T1000 (cell line): Measurements from ENCODE around the gene POLR1A.
A peak's percentile ranks its signal among the peaks of the same experiment; 100 is the strongest.

Experiments
- DNase-seq: peaks from one replicate; lab custom pipeline; 2025; ENCODE audit warnings: mixed read lengths; lab: John Stamatoyannopoulos, UW

The POLR1A gene

DNA sequence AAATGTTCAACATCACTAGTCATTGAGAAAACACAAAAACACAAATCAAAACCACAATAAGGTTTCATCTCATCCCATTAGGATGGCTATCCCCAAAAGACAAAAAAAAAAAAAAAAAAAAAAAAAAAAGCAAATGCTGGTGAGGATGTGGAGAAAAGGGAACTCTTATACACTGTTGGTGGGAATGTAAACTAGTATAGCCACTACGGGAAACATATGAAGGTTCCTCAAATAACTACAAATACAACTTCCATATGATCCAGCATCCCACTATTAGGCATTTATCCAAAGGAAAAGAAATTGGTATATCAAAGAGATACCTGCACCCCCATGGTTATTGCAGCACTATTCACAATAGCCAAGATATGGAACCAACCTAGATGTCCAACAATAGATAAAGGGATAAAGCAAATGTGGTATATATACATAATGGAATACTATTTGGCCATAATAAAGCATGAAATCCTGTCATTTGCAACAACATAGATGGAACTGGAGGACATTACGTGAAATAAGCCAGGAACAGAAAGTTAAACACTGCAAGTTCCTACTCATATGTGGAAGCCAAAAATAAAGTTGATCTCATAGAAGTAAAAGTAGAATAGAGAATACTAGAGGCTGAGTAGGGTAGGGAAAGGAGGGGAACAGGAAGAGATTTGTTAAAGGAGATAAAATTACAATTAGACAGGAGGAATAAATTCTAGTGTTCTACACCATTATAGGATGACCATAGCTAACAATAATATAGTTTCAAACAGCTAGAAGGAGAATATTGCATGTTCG lies 8.4 kb downstream of the POLR1A start:
- no peak for DNase-seq

DNA sequence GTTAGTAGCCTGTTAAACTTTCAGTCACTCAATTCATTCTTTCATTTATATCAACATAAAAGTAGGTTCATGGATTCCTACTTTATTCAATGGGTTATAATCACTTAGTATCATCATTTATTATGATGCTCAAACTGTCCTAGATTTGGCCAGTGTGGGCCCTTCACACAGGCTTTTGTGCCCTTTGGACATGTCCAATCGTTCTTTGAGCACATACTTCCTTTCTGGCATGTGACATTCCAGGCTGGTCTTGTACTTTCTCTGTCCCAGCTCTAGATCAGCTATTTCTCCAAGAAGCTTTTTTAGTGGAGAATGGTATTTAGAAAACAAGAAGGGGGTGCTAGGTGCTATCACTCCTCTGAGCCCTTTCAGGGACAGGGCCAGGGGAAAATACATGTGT lies 11.5 kb downstream of the POLR1A start:
- DNase-seq = no peak

DNA sequence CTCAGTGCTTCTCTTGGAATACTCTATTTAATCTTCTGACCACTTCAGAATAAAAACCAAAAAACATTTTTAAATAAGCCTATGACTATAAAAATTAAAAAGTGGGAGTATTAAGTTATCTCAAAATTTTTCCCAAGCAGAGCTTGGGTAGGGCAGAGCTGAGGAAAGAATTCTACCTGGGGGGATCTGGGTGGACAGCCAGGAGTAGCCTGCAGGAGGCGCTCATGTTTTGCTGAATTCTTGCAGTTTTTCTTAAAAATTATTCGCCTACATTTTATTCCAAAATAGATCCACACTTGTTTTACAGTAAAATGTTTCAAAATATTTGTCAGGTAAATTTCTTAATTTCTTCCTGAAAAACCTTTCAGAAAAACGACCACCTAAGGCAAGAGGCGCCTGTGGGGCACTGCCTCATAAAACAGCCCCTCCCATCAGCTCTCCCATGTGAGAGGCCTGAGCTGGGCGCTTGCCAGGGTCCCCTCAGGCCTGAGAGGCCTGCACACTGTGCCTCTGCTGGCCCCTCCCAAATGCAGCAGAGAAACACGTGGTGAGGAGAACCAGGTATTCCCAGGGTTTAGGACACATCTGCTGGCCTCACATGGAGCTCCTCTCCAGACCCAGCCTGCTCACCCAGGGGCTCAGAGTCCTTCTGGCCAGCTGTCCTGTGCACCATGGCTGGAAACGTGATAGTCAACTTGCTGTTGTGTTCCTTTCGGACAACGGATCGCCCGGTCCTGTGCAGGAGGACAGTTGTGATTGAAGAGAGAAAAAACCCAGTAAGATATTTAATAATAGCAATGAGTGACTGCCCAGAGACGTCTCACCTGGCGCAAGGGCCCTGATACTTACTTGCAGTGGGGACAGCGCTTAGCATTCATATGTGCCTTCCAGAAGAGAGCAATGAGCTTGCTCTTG lies 17.5 kb downstream of the POLR1A start:
- DNase-seq = no peak

DNA sequence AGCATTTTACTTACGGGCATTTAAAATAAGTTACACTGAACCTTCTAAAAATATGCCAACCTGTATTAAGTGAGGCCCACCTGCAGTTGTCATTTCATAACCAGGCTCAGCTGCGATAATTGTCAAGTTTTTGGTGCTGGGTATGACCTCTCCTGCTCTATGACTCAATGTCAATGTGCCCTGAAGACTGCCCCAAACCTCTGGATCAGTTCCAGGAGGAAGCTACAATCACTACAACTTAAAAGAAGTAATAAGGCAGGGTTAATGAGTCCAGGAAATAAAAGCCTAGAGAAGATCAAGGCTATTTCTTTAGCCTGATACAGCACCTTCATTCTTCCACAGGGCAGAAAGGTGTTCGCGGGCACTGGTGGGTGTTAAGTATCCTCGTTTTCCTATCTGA lies 22.9 kb downstream of the POLR1A start:
- no peak for DNase-seq

DNA sequence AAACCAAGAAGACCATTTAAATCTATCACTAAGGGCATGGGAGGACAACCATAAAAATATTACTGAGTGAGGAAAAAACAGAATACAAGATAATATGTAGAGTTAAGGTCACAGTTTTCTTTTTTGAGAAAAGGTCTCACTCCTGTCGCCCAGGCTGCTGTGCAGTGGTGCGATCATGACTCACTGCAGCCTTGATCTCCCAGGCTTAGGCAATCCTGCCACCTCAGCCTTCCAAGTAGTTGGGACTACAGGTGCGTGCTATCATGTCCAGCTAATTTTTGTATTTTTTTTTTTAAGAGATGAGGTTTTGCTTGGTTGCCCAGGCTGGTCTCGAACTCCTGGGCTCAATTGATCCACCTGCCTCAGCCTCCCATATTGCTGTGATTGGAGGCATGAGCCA lies 24.0 kb downstream of the POLR1A start:
- DNase-seq = no peak

DNA sequence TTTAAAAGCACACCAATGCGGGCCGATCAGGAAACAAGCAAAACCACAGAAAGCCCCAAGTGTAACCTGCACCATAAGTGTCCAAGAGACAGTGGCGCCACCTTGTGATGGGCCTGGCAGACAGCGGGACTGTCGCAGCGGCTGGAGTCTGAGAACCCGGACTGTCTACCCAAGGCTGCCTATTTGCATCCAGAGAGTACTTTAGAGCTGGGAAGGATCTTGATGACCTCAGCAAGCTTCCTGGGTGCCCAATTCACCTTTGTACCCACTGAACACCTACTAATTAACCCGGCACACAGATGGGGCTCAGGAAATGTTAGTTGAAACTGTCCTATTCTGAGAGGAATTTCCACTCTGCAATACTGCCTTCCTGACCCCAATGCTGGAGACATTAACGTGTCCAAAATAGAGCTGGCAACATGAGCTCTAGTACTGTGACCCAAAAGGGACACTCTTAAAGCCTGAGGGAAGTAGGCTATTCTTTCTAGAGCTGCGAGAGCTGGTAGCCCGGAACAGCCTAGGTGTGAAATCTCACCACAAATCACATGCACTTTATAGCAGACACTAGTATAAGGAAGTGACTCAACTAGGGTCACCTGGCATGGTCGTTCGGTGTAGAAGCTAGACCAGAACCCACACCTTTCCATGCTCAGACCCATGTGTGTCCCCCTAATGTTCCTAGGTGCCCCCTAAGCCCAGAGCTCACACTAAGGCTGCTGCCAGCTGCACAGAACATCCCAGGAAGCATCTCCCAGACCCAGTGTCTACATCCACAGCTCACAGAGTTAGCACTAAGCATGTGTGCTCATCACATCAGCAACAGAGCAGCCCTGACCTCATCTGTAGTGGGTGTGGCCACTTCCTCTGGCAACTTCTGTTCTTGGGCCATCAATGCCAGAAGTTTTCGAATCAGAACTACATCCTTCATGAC lies 25.4 kb downstream of the POLR1A start:
- no peak for DNase-seq

DNA sequence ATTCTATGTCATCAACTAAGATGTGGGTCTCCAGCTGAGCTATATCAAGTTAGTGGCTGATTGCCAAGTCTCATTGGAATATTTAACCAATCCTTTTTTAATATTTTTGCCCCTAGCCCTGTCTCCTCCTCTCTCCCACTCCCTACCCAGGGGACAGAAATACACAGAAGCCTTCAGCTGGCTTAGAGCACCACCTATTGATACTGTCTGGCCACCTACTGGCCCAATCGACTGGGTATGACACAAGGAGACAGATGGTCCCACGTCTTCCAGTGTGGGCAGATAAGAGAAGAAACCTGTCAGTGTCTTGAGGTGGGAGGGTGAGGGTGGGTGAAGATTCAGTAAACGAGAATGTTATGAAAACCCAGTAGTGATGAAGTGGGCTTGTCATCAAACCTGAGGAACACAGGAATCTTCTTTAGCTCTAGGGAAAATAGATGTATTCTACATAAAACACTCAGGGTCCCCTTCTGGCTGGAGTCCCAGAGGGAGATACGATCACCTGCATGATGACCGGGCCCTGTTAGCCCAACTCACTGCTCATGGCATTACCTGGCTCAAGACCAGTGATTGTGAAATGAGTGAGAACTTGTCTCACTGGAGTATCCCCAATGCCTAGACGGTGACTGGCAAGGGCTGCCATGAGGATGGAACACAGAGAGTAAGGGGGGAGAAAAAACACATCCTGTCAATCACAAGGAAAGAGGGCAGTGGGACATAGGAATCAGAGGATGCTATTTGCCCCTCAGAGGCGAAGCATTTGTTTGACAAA lies 26.7 kb downstream of the POLR1A start:
- DNase-seq = no peak

DNA sequence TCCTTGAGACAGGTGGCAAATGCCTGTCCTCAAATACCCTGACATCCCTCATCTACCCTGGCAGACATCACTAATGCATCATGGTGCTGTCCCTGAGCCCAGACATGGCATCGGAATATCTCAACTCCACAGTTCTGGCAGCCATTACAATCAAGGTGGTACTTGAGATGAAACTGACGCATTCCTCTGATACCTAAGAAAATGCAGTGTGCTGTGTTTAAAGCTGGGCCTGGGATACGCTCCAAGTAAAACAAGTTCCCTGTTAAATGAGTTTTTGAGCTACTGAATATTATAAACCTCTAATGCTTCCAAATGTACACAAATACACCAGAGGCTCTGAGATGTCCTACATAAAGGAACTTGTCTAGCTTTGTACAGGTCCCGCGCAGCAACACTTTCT lies 29.8 kb downstream of the POLR1A start:
- no peak for DNase-seq

DNA sequence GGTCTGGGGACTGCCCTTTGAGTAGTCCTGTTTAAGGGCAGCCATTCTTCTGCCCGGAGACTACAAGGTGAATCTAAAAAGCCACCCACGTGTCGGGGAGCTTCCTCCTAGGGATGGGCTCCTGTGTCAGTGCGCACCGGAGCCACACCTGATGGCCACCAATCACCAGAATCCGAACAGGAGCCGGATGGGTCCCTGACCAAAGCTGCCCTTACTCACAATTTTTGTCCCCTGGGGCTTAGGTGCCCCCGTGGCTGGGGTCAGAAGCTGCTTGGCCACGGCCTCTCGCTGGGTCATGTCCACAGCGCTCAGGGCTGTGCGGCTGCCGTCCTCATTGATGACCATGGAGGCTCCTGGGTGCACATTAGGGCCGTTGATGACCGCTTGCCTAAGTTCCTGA lies 30.9 kb downstream of the POLR1A start:
- DNase-seq = no peak

DNA sequence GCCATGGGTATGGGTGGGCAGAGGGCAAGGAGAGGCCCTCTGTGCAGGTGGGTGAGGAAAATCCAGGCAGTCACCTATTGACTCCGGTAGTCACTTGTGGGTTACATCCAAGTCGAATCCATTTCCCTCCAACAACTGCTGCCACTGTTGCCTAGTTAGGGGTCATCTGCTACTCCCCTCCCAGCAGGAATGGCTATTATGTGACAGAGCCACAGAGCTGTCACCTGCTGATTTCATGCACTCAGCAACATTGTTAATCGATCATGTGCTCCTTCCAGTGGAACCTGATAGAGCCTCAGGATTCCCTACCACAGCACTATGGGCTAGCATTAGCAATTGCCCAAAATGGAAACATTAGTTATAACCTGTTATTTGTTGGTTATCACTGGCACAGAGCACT lies 31.4 kb downstream of the POLR1A start:
- DNase-seq = no peak

DNA sequence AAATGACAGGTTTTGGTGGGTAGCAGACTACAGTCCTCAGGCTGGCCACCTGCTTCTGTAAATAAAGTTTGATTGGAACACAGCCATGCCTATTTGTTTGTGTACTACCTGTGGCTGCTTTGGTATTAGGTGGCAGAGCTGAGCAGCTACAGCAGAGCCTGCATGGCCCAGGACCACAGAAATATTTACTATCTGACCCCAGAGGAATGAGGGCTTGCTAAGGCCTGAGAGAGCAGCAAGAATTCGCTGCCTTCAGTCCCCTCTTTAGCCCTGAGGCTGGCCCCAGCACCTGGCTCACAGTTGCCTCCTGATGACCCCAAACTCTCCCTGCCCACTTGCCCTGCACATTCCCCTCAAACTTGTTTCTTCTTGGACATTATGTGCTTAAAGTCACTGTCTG lies 32.5 kb downstream of the POLR1A start:
- DNase-seq = no peak

DNA sequence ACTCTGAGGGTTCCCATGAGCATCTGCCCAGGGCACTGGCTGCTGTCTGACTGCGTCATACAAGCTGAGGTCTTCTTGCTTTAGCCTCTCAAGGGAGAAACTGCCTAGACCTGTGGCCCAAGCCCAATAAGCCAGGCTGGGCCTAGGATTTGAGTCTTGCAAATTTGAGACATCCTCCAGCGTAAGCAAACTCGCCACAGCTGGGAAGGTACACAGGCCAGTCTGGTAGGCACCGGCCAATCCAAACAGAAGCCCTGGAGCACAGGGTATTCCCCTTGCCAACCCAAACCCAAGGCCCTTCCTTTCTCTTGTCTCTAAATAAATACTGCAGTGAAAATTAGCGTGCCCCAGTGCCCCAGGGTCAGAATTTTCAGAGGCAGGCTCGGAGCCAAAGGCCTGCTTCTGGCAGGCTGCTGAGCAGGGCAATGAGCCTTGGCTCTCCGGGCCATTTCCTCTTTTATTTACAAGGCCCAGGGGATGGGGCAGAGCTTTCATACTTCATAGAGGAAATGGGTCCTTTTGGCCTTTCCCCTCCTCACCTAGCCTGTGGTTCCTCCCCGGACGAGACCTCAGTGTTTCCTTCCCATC lies 33.3 kb downstream of the POLR1A start:
- DNase-seq = peak; percentile 78

DNA sequence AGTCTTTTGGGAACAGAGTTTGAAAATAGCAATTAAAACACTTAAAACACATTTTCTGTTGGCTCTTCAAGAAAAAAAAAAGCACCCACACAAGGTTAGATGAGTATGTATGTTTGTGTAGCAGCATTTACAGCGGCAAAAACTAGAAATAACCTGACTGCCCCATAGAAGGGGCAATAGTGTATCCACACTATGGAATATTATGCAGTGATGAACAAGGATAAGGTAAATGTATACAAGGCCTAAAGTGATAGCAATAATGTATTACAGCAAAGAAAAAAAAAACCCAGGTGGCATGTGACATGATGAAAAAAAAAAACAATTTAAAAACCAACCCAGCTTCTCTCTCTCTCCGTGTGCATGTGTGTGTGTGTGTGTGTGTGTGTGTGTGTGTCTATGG lies 34.8 kb downstream of the POLR1A start:
- no peak for DNase-seq

DNA sequence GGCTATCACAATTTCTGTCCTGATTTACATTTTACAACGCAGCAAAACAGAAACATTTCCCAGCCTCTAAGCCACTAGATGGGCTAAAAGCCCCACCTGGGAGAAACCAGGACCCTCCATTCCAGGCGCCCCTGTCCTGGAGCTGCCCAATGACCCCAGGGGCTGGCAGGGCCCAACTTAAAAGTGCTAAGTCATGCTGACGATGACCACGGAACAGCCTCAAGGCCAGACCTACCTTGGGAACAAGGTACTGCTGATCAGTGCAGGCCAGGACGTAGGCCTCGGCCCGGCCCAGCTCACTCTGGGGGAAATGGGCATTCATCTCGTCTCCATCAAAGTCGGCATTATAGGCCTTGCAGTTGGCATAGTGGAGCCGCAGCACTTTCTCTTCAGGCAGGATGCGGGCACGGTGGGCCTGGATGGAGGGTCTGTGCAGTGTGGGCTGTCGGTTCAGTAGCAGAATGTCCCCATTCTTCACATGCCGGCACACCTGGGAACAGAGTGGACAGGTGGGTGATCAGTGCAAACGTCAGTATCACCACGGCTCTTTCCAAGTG lies 35.8 kb downstream of the POLR1A start:
- DNase-seq = no peak

DNA sequence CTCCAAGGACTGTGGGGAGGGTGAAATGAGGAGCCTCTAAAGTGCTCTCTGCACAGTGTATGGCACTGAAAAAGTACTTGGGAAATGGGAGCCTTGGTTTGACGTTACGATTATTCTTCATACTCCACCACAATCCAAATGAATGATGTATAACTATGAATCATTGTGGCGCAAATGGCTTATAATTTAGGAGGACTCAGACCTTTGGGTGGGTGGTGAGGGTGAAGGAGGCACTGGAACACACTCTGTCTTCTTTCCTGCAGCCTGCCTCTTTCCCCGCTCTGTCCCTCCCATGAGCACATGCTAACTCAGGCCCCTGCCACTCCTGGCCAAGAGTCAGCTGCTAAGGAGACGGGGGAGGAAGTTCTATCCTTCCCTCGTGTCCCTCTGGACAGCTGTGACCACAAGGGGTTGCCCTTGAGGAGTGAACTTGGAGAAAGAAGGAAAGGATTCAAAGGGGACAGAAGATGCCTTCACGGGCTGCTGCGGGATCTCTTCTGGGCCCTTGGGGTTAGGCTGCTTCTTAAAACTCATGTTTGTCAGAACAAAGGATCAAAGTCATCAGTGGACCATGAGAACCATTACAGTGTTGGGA lies 36.5 kb downstream of the POLR1A start:
- DNase-seq = no peak

DNA sequence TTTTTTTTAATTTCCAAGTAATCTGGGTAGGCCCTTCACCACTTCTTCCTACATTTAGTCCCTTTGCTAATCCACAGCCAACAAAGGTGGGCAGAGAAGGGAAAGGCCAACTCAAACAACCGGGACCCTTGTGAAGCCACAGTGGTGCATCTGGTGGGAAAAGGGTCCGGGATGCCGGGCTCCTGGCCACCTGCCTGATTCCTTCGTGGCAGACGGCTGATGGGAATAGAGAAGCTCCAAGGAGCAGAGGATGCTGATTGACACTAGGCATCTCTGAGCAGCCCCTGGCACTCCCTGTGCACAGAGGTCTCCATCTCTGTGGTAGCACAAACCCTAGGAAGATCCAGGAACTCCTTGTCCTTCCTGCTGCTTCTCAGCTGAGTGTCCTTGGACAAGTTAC lies 37.0 kb downstream of the POLR1A start:
- DNase-seq = no peak

DNA sequence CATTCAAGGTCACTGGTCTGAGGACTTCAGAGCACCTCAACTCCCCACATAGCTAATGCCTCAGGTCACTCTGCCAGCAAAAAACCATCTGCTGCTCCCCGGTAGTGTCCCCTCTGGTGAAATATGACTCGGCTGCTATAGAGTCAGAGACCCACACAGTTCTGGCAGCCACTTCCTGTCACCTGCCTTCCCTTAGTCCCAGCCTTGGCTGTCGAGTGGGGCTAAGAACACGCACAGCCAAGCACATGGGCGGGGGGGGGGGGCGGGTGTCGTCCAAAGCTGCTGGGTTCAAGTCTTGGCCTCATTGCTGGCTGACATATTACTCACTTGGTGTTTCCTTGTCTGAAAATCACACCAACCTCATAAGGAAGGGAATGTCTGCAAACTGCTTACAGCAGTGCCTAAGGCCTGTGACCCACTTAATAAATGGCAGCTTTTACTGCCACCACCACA lies 37.5 kb downstream of the POLR1A start:
- DNase-seq = no peak

DNA sequence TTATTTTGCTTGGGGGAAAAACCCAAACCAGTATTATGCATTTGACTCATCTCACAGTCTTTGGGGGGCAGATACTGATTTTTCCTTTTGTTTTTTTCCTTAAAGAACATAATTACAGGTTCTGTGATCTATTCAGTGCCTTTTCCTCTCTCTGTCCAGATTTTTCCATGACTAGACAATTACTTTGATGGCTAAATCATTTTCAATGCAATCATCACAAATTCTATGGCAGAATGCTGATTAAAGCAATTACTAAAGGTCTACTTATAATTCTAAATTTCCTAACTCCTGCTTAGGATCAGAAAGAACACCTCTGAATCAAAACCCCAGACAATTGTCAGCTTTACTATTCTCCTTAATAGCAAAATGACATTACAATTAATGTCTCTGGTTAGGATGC lies 38.8 kb downstream of the POLR1A start:
- no peak for DNase-seq

DNA sequence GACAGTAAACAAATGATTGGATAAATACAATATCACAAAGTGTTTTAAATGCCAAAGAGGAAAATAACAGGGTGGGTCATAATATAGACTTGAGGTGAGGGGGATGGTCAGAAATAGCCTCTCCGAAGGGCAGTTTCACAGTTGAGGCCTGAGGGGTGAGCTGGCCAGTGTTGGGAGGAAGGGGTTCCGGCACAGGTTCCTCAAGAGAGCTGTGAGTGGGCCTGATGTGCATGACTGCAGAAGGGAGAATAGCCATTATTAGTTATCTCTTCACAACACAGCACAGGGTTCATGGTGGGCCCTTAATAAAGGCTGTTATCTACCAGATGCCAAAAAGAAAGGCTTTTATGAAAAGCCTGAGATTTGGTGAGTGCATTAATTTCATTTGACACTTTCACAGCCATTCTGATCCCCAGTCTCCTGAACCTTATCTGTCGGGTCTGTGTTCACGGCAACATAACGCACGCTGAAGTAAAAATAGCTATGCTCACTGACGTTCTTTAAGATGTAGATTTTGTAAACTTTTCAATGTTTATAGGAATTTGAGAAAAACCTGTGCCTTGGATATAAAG lies 39.6 kb downstream of the POLR1A start:
- DNase-seq = no peak

DNA sequence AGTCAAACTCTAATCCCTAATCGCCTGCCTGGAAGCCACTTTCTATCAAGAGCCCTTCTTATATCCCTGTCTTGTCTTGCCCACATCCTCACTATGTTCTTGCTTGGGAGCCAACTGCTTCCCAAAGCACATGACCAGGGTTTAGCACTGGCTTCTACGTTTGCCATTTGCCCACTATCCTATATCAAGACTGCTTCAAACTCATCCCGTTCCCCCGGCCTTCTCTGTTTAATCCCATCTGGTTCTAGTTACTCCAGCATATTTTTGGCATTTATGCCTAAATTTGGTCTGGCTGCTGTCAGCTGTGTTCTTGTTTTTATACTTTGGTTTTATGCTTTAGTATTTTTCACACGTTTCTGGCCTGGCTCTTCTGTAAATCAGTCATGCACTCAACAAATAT lies 40.2 kb downstream of the POLR1A start:
- DNase-seq = no peak
